ENCODE results near the gene NHLRC1. TPM values are rescaled to one million over a fixed set of nuclear protein-coding genes. Genes with fewer than 3 reads are reported as not detected.

NHLRC1 gene
- total and polyA plus RNA-seq, 2 of the 13 experiments (the other 11 are each of a cell fraction or from before 2014, with no cell fraction given) = 0.04 to 0.11 TPM

GRCh38 chr6:18155150-18155863 is 32.8 kb upstream of the NHLRC1 start, which contains the start of gene KDM1B (continued):
- TF ChIP-seq ZNF503 (CRISPR knock-in tag; IDR thresholded peaks at IDR 0.05) (no peak; the same call in 1 of the 2 replicates), DPF2 (CRISPR knock-in tag; IDR thresholded peaks at IDR 0.05; ENCODE audit: borderline replicate concordance, low read depth) (no peak), ZNF772 (CRISPR knock-in tag; IDR thresholded peaks at IDR 0.05) (peak; percentile 85), MATR3 (CRISPR knock-in tag; IDR thresholded peaks at IDR 0.05) (no peak), ZNF224 (CRISPR knock-in tag; IDR thresholded peaks at IDR 0.05) (0 out of 2 replicates have a peak, but pooled peaks have one; percentile 16), AGO1 (IDR thresholded peaks at IDR 0.05; ENCODE audit: low read depth, low read length, poor library complexity, severe bottlenecking) (peak; percentile 22), SOX6 (IDR thresholded peaks at IDR 0.05) (no peak), SOX6 (CRISPR knock-in tag; IDR thresholded peaks at IDR 0.05) (peak; percentile 21; the same call in 1 of the 2 replicates), IKZF5 (CRISPR knock-in tag; IDR thresholded peaks at IDR 0.05) (no peak; the same call in 1 of the 2 replicates), BHLHE40 (IDR thresholded peaks at IDR 0.05; ENCODE audit: low read length) (no peak), ZNF644 (CRISPR knock-in tag; IDR thresholded peaks at IDR 0.05; ENCODE audit: low read depth) (no peak), POLR2G (IDR thresholded peaks at IDR 0.05; ENCODE audit: low read depth, low read length) (peak; percentile 63), ZNF180 (CRISPR knock-in tag; IDR thresholded peaks at IDR 0.05; ENCODE audit: borderline replicate concordance, low read depth) (no peak), SRSF1 (optimal IDR thresholded peaks at IDR 0.05; ENCODE audit: low read depth, low read length) (no peak), TBX3 (IDR thresholded peaks at IDR 0.05; ENCODE audit: borderline replicate concordance) (peak; percentile 17; the same call in 1 of the 2 replicates), ZNF746 (CRISPR knock-in tag; IDR thresholded peaks at IDR 0.05) (peak; percentile 67; the same call in 1 of the 2 replicates)
- TF ChIP-seq, protein P1, sequence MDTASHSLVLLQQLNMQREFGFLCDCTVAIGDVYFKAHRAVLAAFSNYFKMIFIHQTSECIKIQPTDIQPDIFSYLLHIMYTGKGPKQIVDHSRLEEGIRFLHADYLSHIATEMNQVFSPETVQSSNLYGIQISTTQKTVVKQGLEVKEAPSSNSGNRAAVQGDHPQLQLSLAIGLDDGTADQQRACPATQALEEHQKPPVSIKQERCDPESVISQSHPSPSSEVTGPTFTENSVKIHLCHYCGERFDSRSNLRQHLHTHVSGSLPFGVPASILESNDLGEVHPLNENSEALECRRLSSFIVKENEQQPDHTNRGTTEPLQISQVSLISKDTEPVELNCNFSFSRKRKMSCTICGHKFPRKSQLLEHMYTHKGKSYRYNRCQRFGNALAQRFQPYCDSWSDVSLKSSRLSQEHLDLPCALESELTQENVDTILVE (CRISPR knock-in tag; IDR thresholded peaks at IDR 0.05) = peak; percentile 82
- TF ChIP-seq, protein P2, sequence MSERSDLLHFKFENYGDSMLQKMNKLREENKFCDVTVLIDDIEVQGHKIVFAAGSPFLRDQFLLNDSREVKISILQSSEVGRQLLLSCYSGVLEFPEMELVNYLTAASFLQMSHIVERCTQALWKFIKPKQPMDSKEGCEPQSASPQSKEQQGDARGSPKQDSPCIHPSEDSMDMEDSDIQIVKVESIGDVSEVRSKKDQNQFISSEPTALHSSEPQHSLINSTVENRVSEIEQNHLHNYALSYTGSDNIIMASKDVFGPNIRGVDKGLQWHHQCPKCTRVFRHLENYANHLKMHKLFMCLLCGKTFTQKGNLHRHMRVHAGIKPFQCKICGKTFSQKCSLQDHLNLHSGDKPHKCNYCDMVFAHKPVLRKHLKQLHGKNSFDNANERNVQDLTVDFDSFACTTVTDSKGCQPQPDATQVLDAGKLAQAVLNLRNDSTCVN (CRISPR knock-in tag; IDR thresholded peaks at IDR 0.05; ENCODE audit: borderline replicate concordance) = no peak
- TF ChIP-seq, protein P3, sequence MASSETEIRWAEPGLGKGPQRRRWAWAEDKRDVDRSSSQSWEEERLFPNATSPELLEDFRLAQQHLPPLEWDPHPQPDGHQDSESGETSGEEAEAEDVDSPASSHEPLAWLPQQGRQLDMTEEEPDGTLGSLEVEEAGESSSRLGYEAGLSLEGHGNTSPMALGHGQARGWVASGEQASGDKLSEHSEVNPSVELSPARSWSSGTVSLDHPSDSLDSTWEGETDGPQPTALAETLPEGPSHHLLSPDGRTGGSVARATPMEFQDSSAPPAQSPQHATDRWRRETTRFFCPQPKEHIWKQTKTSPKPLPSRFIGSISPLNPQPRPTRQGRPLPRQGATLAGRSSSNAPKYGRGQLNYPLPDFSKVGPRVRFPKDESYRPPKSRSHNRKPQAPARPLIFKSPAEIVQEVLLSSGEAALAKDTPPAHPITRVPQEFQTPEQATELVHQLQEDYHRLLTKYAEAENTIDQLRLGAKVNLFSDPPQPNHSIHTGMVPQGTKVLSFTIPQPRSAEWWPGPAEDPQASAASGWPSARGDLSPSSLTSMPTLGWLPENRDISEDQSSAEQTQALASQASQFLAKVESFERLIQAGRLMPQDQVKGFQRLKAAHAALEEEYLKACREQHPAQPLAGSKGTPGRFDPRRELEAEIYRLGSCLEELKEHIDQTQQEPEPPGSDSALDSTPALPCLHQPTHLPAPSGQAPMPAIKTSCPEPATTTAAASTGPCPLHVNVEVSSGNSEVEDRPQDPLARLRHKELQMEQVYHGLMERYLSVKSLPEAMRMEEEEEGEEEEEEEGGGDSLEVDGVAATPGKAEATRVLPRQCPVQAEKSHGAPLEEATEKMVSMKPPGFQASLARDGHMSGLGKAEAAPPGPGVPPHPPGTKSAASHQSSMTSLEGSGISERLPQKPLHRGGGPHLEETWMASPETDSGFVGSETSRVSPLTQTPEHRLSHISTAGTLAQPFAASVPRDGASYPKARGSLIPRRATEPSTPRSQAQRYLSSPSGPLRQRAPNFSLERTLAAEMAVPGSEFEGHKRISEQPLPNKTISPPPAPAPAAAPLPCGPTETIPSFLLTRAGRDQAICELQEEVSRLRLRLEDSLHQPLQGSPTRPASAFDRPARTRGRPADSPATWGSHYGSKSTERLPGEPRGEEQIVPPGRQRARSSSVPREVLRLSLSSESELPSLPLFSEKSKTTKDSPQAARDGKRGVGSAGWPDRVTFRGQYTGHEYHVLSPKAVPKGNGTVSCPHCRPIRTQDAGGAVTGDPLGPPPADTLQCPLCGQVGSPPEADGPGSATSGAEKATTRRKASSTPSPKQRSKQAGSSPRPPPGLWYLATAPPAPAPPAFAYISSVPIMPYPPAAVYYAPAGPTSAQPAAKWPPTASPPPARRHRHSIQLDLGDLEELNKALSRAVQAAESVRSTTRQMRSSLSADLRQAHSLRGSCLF (CRISPR knock-in tag; IDR thresholded peaks at IDR 0.05; ENCODE audit: borderline replicate concordance) = no peak
